Measurements from ENCODE around the gene GALNT10. TPM values are rescaled to one million over a fixed set of nuclear protein-coding genes. Genes with fewer than 3 reads are reported as not detected.

Gene GALNT10
- total and polyA plus RNA-seq, 9 of the 15 experiments (the other 6 are each of a cell fraction or from before 2014, with no cell fraction given), result 4.6 to 37.1 (median 13.3) TPM

DNA sequence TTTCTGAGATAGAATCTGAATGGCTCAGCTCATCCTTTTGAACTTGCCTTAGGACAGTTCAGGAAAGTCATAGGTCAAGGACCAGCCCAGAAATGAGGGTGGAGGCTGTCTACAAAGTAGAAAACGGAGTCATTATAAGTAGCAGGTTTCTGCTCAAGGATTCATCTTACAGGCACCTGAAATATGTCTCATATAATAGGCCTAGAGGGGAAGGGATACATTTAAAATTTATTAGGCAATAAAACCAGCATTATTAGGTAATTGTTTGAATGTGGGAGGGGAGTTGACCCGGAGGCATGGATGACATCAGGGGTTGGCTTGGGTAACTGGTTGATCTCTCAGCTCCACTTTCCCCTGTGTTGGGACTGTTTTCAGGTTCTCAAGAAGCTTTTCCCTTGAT, 11.9 kb upstream of the GALNT10 start:
- intact Hi-C loops (cut with micrococcal nuclease), result no loop called here
- no peak for DNase-seq (ENCODE audit: extremely low read depth in 1 of 4, low spot score in 3 of 4)

More for the DNA sequence above, 11.9 kb upstream of the GALNT10 start:
- no peaks in the 10 kb centered on the region for H3K9me1 ChIP-seq (ENCODE audit: control insufficient read depth, insufficient read depth, low read length)
- no peaks in the 10 kb centered on the region for H3K36me3 ChIP-seq (ENCODE audit: control insufficient read depth, insufficient read depth, low read length)
- FAIRE-seq (no peak), ATAC-seq (no peak)
- BruUV-seq (replicated peaks), result no TSS peak
- in situ Hi-C loops (cut with MboI), result no loop called here
- H4K20me1 ChIP-seq (replicated peaks; ENCODE audit: control insufficient read depth, insufficient read depth, low read length), result no peaks in the 10 kb centered on the region
- H3K27ac ChIP-seq (ENCODE audit: extremely low read depth, low read depth, low read length), result no peak overlapping the region
- no peak overlapping the region for H2AFZ ChIP-seq (ENCODE audit: low read depth, low read length)
- H3K79me2 ChIP-seq (ENCODE audit: control insufficient read depth, insufficient read depth, low read length), result no peaks in the 10 kb centered on the region
- peaks cover 5 to 22% of the 10 kb centered on the region in 2 experiments for H3K27me3 ChIP-seq (ENCODE audit: control insufficient read depth in 2 of 2, insufficient read depth in 2 of 2, low read length in 2 of 2)
- H3K4me2 ChIP-seq (ENCODE audit: insufficient read depth, low read length), result no peak overlapping the region
- no peak overlapping the region for H3K4me3 ChIP-seq
- TF ChIP-seq SMARCC2 (IDR thresholded peaks at IDR 0.05; ENCODE audit: low read depth), result no peak
- no peak for TF ChIP-seq ZNF778 (CRISPR knock-in tag; IDR thresholded peaks at IDR 0.05)
- TF ChIP-seq MAFF (IDR thresholded peaks at IDR 0.05; ENCODE audit: low read length), result no peak
- TF ChIP-seq JUNB (CRISPR knock-in tag; conservative IDR thresholded peaks at IDR 0.05), result no peak
- TF ChIP-seq MCM7 (IDR thresholded peaks at IDR 0.05), result no peak
- no peak for TF ChIP-seq ATF1 (CRISPR knock-in tag; IDR thresholded peaks at IDR 0.05)
- TF ChIP-seq ATF1 (tag; IDR thresholded peaks at IDR 0.05), result no peak
- TF ChIP-seq ZC3H11A (IDR thresholded peaks at IDR 0.05; ENCODE audit: low read depth, low read length), result no peak
- TF ChIP-seq TAF1 (IDR thresholded peaks at IDR 0.05; ENCODE audit: control insufficient read depth, extremely low read depth, insufficient read depth, low read length, severe bottlenecking), result no peak
- no peak for TF ChIP-seq MAZ (CRISPR knock-in tag; conservative IDR thresholded peaks at IDR 0.05 in 1 of 2, IDR thresholded peaks at IDR 0.05 in 1 of 2)
- no peak for TF ChIP-seq HDAC2 (IDR thresholded peaks at IDR 0.05)
- ChIA-PET POLR2A (interaction anchor here (0.6 kb wide), 1 partner anchor 140 kb away, joined by 4 read pairs; the partner anchor contains the start of genes FAM114A2 and MFAP3), CTCF (ENCODE audit: low intra/inter-chr PET ratio) (no interaction called here)
- no peaks in the 10 kb centered on the region for H3K4me1 ChIP-seq (replicated peaks in 1 of 2; ENCODE audit: control insufficient read depth in 2 of 2, insufficient read depth in 2 of 2, low read length in 2 of 2)
- H3K9ac ChIP-seq (ENCODE audit: insufficient read depth in 1 of 2, low read depth in 2 of 2, low read length in 2 of 2), result no peak overlapping the region
- no peaks in the 10 kb centered on the region for H3K9me3 ChIP-seq (replicated peaks; ENCODE audit: control insufficient read depth, insufficient read depth, low read depth, low read length)
- WGBS (ENCODE audit: insufficient coverage, low coverage, missing lambda C conversion rate), result 3% methylated on average over 2 of the region's 2 CpGs

Measured in K562 (cell line).